NCI-H1105 treated with DMSO at 0.1 percent for 48 hours (cell line): Measurements from ENCODE around the gene SYK.
"Not testable (repeated sequence)": the region's sequence is repeated elsewhere in the genome, so short reads cannot be mapped to it uniquely, and the experiment has no call there.

Experiments used
- DNase-seq: peaks from one replicate; lab custom pipeline; 2025; lab: John Stamatoyannopoulos, UW

SYK gene

GRCh38 chr9:90801241-90801972, at the start of gene SYK:
TSS of gene SYK (plus strand) at chr9:90801819. CDS start at chr9:90843899, 42,080 bp downstream.
- DNase-seq, result peak; percentile 66

- DNase-seq, result peak; percentile 48
These were observed 45.9 kb upstream of the SYK start for GRCh38 chr9:90755514-90756371.

- DNase-seq, result not testable (repeated sequence)
These were observed 41.0 kb upstream of the SYK start for GRCh38 chr9:90760577-90760976.

GRCh38 chr9:90766731-90767130, 34.9 kb upstream of the SYK start:
- DNase-seq, result no peak

GRCh38 chr9:90767523-90768100, 34.0 kb upstream of the SYK start:
- DNase-seq, result no peak

GRCh38 chr9:90770182-90770738, 31.4 kb upstream of the SYK start:
- no peak for DNase-seq

- DNase-seq, result no peak
These were observed 30.7 kb upstream of the SYK start for GRCh38 chr9:90770927-90771326.

GRCh38 chr9:90772386-90772785, 29.2 kb upstream of the SYK start:
- DNase-seq, result no peak

GRCh38 chr9:90773617-90774016, 28.0 kb upstream of the SYK start:
- peak; percentile 33 for DNase-seq

GRCh38 chr9:90774071-90774470, 27.5 kb upstream of the SYK start:
- DNase-seq, result no peak

- peak; percentile 16 for DNase-seq
These were observed 26.9 kb upstream of the SYK start for GRCh38 chr9:90774682-90775081.

GRCh38 chr9:90775657-90776056, 26.0 kb upstream of the SYK start:
- no peak for DNase-seq

- no peak for DNase-seq
These were observed 22.9 kb upstream of the SYK start for GRCh38 chr9:90778746-90779145.

GRCh38 chr9:90783552-90783951, 18.1 kb upstream of the SYK start:
- no peak for DNase-seq

GRCh38 chr9:90783964-90784363, 17.7 kb upstream of the SYK start:
- no peak for DNase-seq

- DNase-seq, result no peak
These were observed 13.7 kb upstream of the SYK start for GRCh38 chr9:90787771-90788460.

- DNase-seq, result not testable (repeated sequence)
These were observed 13.1 kb upstream of the SYK start for GRCh38 chr9:90788527-90788926.

GRCh38 chr9:90789408-90789807, 12.2 kb upstream of the SYK start:
- no peak for DNase-seq

- no peak for DNase-seq
These were observed 11.8 kb upstream of the SYK start for GRCh38 chr9:90789862-90790261.

GRCh38 chr9:90793024-90793423, 8.6 kb upstream of the SYK start:
- DNase-seq, result not testable (repeated sequence)

- no peak for DNase-seq
These were observed 7.9 kb upstream of the SYK start for GRCh38 chr9:90793729-90794128.

- no peak for DNase-seq
These were observed 6.5 kb upstream of the SYK start for GRCh38 chr9:90795084-90795483.
